HG03460 (cell line): ENCODE measurements around the gene SMARCC2.
"Not testable (repeated sequence)": the region's sequence is repeated elsewhere in the genome, so short reads cannot be mapped to it uniquely, and the experiment has no call there.

Experiments
- ATAC-seq: cut with Tn5 transposase; IDR thresholded peaks from one replicate; pipeline ENCODE4 v1.9.1; 2021; ENCODE audit not compliant: unreplicated experiment

Gene SMARCC2

DNA sequence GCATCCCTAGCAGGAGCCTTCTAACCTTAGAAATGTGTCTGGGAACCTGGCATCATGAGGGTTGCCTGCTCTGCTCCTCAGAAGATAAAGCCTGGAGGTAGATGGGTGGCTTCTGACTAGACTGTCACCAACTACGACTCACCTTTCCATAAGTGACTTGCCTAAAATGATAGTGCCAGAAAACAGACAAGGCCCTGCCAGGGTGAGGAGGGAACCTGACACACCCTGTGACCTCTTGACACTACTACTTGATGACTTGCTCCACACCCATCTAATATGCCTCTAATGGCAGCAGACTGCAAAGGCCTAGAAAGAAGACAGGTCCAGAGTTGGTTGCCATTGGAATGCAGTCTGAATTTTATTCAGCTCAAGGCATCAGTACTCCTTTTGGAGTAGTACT lies 23.1 kb upstream of the SMARCC2 start:
- no peak for ATAC-seq

DNA sequence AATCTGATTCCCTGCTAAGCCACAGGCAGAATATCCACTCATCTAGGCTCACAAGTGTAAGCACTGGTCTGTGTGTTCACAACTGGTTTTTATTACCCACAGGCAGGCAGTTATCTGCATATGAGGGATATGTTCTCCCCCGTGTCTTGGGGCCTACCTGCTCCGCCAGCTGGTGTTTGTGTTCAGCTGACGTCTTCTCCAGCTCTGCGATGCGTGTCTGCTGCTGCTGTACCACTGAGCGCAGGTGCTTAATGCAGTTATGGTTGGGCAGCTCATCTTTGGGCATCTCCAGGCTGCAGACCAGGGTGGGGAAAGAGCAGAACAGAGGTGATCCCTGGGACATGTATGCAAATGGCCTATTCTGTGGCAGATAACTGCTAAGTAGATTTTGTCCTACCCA lies 18.7 kb upstream of the SMARCC2 start:
- ATAC-seq: no peak

DNA sequence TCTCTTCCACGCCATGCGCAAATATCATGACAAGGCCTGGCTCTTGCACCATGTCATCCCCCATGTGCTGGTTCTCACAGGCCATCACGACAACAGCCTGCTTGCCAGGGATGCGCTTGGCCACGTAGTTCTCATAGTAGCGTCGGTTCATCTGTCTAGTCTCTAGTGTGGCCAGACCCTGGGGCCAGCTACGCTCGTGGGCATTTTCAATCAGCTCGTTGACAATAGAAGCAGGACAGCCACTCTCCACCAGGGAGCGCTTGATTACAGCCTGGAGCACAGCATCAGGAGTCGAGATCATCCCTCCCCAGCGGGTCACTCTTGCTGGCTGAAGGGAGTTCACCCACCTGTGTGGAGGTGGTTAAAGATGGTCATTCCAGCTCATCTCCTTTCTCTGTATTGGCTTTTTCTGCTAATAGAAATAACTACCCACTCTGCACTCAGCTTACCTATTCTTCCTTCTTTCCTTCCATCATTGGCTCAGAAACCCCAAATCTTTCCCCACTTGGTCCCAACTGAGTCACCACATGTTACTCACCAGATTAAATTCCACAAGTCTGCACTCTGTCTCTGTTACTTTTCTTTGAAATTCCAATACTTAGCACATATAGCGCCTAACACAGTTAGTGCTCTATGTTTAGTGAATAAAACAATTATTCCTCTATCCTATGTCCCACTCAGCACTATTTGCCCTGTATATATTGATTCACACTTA lies 17.3 kb upstream of the SMARCC2 start:
- no peak for ATAC-seq

DNA sequence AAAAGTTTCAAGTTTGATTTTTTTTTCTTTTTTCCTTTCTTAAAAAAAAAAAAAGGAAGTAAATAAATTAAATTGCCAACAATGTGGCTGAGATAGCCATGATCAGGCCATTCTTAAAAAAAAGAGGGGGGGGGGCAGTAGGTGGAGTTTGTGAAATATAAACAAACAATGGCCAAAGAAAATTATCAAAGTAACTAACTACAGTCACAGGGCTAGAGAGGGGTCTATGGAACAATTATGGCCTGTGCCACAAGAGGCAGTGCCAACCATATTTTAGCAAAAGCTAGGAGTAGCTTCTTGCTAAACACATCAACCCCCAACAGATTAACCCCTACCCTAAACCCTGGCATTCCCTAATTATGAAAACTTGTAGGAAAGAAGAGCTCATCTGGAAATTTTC lies 16.2 kb upstream of the SMARCC2 start:
- no peak for ATAC-seq

DNA sequence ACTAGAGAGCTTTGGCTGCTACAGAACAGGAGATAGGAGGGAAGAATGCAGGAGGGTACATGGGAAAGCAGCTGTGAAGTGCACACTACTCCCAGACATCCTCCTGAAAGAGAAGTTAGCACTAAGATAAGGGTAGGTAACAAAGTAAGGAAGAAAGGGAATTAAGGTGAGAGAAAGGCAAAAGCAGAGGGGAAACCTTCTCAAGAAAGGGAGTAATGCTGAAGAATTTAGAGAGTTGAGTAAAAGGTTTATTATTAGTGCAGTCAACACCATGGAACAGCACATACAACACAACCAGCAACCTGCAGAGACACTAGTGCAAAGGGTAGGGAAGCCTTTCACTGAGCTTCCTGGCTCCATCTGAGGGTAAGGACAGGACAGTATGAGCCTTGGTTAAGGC lies 15.0 kb upstream of the SMARCC2 start:
- ATAC-seq: no peak

DNA sequence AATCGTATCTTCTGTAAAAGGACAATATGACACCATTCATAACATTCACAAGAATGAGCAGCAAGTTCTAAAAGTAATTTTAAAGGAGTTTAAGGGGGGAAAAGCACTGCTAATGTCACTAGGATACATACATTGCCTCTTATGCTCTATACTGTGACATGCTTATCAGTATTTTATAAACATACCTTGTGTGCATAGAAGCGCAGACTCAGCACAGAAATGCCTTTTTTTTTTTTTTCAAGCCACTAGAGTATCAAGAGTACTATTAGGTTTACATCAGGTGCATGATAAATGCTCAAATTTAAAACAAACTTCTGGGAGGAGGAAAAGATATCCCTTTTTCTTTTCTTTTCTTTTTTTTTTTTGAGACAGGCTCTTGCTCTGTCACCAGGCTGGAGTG lies 13.6 kb upstream of the SMARCC2 start:
- no peak for ATAC-seq

DNA sequence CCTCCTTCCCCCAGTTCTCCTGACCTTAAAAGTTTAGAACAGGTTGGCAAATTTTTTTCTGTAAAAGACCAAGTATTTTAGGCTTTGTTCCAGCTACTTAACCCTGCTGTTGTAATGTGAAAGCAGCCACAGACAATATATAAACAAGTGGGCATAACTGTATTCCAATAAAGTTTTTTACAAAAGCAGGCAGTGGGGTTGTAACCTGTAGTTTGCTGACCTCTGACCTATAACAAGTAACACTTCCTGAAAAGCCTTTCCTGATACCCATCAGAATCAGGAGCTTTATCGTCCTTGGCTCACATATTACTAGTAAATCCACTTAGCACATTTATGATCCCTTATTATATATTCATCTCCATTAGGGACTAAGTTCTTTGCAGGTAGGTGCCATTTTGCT lies 13.1 kb upstream of the SMARCC2 start:
- no peak for ATAC-seq

DNA sequence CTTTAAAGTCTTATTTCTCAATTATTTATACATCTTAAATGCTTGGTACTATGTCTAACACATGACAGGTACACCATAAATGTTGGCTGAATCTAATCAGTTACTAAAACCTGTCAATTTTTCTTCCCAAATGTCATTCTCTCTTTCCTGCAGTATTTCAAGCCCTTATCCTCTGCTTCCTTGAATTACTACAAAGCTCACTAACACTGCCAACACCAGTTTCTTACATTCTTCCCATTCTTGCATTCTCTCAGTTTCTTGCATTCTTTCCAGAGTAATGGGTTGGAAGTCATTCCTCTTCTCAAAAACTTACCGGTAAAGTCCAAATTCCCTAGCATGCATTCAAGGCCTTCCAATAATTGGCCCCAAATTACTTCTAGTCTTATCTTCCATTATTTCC lies 9.6 kb upstream of the SMARCC2 start:
- ATAC-seq: no peak

DNA sequence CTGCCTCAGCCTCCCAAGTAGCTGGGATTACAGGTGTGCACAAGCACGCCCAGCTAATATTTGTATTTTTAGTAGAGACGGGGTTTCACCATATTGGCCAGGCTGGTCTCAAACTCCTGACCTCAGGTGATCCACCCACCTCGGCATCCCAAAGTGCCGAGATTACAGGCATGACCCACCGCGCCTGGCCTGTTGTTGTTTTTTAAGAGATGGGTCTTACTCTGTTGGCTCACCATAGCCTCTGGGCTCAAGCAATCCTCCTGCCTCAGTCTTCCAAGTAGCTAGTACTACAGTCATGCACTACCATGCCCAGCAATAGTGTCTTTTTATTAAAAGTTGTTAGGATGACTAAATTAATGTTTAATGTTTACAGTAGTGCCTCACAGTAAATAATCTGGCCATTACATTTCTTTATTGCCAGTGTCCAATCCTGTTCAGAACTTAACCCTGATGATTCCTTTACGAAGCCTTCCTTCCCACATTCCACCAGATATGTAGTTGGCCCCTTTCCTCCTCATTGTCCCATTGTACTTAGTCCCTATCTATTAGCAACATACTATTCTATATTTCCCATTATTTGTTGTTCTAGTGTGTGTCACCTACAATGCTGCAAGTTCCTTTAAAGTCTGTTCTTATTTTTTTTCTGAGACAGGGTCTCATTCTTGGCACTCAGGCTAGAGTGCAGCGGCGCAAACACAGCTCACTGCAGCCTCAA lies 8.8 kb upstream of the SMARCC2 start:
- ATAC-seq: no peak

DNA sequence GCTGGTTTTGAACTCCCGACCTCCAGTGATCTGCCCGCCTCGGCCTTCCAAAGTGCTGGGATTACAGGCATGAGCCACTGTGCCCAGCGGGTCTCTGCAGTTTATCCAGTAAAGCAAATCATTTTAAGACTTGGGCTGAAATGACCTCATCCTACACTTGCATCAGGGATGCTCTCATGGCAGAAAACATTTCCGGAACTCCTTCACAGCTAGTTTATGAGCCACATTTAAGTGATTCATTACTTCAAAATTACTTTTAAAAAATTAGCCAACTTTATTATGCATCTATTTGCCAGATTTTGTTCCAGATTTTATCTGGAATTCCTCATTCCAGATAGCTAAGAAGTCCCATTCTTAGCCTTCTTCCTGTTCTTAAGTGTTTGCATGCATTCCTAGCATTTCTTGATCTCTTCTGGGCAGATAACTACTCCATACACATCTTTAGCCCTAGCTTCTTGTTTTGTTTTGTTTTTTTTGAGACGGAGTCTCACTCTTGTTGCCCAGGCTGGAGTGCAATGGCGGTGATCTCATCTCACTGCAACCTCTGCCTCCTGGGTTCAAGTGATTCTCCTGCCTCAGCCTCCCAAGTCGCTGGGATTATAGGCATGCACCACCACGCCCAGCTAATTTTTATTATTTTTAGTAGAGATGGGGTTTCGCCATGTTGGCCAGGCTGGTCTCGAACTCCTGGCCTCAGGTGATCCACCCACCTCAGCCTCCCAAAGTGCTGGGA lies 7.7 kb upstream of the SMARCC2 start:
- not testable (repeated sequence) for ATAC-seq

DNA sequence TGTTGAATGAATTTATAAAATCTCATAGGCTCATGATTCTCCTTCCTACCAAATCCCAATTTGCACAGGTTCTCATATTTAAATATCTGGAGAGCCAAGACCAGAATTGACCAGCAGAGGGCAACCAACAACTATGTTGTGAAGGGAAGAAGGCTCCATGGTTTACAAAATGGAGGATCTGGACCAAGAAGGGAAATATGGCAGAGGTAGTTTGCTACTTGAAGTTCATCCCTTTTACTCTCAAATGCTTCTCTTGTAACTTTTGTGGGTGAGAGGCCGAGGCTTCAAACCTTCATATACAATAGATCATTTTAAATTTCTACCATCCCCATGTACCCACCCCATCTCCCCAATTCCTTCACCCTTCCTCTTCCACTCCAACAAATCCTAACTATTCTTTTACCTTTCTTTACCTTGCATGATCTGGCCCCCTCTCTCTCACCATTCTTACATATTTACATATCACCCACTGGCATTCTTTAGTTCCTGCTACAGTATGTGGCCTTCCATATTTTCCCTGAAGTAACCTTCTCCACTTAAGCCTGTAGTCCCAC lies 3.8 kb upstream of the SMARCC2 start:
- no peak for ATAC-seq

DNA sequence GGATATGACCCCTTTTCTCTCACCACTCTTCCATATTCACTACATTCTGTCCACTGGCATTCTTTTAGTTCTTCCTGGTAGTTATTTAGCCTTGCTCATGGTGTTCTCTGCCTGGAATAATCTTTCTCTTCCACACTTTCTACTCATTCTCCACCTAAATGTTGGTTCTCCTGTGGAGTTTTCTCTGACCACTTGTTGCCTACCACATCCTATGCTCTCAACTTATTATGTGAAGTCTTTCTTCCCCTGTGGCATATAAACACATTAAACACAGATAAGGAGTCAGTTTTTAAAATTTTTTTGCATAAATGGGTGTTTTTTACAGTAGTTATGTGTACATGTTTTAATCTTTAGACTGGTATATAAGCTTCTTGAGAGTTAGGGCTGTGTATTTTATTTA lies 3.3 kb upstream of the SMARCC2 start:
- no peak for ATAC-seq

DNA sequence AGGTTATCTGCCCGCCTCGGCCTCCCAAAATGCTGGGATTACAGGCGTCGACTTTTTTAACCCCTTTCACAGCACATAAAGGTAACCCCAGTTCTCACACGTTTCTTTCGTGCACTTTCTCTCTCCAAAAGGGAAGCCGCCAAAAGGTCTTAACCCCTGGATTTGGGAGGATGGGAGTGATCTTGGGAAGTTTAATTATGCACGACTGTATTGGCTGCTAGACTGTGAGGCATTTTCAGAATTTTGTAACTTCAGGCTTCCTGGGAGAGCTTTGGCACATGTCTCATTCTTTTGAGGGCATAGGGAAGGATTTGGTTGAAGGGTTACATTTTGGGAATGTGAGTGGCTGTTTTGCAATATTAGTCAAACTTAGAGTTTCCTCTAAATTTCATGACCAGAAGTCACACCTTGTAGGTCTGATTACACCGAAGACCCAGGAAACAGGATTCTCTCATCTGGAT lies 1.4 kb upstream of the SMARCC2 start:
- no peak for ATAC-seq

DNA sequence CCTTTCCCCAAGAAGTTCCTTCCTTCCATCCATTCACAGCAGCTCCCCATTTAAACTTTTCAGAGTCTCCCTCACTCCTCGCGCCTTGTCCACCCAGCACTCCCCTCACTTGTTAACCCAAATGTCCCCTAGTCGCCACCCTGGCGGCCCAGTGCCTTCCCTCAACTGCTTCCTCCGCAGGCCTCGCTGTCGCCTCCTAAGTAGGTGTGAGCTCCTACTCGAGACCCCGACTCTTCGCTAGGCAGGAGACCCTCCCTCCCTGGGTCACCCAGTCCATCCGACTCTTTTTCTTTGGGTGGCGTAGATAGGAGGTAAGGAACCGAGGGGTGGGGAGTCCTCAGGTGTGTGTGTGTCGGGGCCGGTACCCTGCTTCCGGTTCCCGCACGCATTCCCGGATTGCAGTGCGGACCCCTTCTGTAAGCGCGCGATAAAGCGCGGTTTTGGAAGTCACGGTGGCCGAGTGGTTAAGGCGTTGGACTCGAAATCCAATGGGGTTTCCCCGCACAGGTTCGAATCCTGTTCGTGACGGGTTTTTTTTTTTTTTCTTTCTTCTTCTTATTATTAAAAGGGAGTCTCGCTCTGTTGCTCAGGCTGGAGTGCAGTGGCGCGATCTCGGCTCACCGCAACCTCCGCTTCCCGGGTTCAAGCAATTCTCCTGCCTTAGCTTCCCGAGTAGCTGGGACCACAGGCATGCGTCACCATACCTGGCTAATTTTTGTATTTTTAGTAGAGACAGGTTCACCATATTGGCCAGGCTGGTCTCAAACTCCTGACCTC lies 823 bp upstream of the SMARCC2 start:
- peak; percentile 32 for ATAC-seq

DNA sequence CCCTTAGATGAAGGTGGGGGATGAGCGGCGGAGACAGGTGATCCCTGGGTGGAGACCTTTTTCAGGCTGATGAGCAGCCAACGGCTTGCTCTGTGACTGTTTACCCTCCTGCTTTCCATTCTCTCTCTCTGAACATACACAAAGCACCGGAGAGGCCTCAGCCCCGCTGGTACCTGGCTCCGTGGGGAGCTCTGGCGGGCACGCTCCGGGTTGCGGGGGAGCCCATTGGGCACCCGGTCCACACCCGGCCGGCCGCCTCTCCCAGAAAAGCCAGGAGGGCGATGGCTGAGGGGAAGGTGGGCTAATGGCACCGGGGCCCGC lies 545 bp downstream of the SMARCC2 start:
- no peak for ATAC-seq

DNA sequence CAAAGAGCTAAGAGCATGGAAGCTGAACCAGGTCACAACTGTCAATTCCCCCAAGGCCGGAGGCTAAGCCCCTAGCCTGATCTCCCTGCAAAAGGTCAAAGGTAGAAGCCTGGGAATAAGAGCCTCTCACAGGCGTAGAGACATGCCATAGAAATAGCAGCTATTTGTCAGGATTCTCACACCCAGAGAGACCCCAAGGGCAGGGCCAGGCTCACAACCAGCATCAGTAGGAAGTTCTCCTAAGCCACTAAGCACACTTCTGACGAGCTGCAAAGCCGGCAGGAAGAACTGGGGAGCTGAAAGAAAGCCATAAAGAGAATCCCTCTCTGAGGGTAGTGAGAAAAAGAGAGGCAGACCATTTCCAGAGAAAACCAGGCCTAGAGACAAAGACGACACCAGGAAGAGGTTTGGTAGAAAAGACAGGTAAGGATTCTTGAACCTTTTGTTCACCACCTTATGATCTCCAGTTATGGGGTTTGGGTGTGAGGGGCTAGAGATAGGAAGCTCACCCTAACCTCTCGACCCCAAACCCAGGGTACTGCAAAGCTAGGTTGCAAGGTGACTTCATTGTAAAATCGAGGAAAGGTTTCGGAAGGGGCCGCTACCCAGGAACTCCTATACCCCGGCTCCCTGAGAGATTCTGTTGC lies 1.0 kb downstream of the SMARCC2 start:
- ATAC-seq: no peak

DNA sequence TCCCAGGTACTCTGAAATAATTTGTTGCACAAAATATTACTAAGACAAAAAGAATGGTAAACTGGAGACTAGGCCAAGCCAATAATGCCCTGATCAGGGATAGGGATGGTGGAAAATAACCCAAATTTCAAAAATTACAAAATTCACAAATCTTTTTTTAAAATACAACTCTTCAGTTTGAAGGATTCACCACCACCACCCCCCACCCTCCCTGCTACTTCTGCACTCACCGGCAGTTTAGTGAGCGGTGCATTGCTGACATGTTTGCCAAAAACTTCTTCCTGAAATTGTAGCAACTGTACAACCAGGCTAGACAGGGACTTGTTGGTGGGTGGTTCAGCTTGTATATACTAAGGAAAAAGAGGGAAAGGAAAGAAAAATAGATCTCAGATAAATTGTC lies 2.3 kb downstream of the SMARCC2 start:
- no peak for ATAC-seq

DNA sequence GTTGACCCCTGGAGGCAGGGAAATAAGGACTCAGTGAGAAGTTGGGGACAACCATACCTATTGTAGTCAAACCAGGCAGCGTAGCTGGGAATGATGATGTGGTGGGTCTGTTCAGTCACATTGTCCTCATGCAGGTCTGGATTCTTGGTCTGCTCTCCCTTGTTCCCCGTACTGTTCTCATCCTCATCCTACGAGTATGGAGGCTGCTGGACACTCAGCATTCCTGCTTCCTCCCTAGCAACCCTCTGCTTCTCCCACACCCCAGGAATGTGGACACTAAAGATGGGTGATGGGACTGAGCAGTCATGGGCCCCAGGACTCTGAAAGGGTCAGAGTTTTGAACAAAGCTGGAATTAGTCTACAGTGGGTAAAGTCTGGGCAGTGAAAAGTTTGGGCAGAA lies 10.9 kb downstream of the SMARCC2 start:
- no peak for ATAC-seq

DNA sequence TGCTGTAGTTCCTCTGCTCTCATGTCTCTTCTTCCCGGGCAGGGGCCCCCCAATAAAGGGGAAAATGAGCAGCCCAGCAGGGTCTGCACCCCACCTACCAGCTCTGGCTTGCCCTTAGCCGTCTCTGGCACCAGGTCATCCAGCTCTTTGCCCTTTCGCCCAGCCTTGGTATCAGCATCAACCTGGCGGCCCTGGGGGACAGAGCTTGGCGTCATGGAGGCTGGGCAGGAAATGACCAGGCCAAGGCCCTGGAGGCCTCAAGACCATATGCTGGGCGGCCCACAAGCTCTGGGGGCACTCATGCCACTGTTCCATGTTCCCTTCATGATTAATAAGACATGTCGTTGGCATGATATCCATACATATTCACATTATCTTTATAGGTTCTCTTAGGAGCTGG lies 16.4 kb downstream of the SMARCC2 start:
- ATAC-seq: no peak

DNA sequence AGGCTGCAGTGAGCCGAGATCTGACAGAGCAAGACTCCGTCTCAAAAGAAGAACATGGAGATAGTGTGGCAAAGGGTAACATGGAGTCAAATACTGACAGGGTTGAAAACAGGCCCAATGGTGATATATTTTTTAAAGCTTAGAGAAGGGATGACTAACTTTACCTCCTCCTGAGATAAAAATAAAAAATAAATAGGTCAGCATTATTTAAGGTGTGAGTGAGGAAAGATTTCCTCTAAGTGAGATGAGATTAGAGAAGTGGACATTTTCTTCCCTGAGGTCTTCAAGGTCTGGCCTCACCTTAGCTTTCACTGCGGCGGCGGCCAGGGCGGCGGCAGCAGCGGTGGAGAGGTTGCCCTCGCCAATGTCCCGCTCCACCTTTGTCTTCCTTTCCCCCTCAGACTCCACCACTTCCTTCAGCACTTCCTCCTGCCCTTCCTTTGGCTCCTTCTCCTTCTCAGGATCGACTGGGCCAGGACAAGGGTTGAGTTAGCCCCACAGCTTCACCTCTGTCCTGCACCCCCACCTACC lies 20.0 kb downstream of the SMARCC2 start:
- ATAC-seq: no peak
